ENCODE results near the gene FAM240B.

Gene FAM240B

DNA sequence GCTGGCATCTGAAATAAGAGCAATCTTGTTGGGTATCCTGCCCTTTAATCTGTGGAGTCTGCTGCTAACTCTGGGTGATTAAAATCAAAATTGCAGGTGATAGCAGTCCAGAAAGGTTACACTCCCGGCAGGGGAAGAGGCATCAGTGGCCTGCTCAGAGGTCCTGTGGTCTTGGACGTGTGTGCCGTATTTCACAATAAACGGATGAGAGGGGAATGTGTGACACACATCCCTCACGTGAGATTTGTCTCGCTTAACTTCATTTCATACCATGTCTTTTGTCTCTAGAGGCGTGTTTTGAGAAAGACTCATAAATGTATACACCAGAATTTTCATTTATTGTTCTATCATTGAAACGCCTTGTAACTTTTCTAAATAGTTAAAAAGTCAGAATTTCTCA, 36.6 kb downstream of the FAM240B start:
- Histone ChIP-seq H3K4me3 (ENCODE audit: insufficient read length, low read depth) (no peak overlapping the region), H3K27me3 (ENCODE audit: insufficient read depth, insufficient read length) (no peaks in the 10 kb centered on the region)

DNA sequence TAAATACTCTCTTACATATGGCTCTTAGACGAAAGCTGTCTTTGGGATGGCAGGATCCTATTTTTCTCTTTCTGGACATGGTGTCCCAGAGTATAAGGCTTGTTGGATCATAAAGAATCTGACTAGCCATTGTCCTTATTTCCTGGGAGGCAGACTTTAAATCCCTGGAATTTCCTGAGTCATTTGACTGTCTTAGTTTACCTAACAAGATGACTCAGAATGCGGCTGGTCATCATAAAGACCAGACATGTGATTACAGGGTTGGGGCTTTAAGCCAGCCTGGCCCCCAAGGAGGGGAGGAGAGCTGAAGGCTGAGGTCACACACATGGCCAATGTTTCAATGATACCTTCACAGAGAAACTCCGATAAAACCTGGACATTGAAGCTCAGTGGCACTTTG, 37.2 kb downstream of the FAM240B start:
- TF ChIP-seq ZNF274 (IDR thresholded peaks at IDR 0.05; ENCODE audit: low read depth, low read length), result no peak
- TF ChIP-seq SUZ12 (IDR thresholded peaks at IDR 0.05; ENCODE audit: extremely low read depth, insufficient read depth, insufficient read length), result no peak
- TF ChIP-seq YY1 (IDR thresholded peaks at IDR 0.05; ENCODE audit: insufficient read depth, insufficient read length), result no peak
- Histone ChIP-seq H3K4me1 (ENCODE audit: insufficient read depth, insufficient read length) (peaks cover 18% of the 10 kb centered on the region), H3K9me3 (ENCODE audit: insufficient read depth, low read length) (no peaks in the 10 kb centered on the region), H3K36me3 (ENCODE audit: insufficient read depth, insufficient read length, low read length) (no peaks in the 10 kb centered on the region), H3K27me3 (ENCODE audit: insufficient read depth, insufficient read length) (no peaks in the 10 kb centered on the region), H3K4me3 (ENCODE audit: insufficient read length, low read depth) (no peak overlapping the region), H3K9ac (ENCODE audit: insufficient read length, low read depth) (no peak overlapping the region)
- peak; percentile 71 for DNase-seq (ENCODE audit: low read depth, low spot score)

More for the DNA sequence above, 36.6 kb downstream of the FAM240B start:
- TF ChIP-seq ZNF274 (IDR thresholded peaks at IDR 0.05; ENCODE audit: low read depth, low read length), result no peak
- no peak for TF ChIP-seq YY1 (IDR thresholded peaks at IDR 0.05; ENCODE audit: insufficient read depth, insufficient read length)
- Histone ChIP-seq H3K4me1 (ENCODE audit: insufficient read depth, insufficient read length) (peaks cover 19% of the 10 kb centered on the region), H3K36me3 (ENCODE audit: insufficient read depth, insufficient read length, low read length) (no peaks in the 10 kb centered on the region), H3K9ac (ENCODE audit: insufficient read length, low read depth) (no peak overlapping the region), H3K9me3 (ENCODE audit: insufficient read depth, low read length) (no peaks in the 10 kb centered on the region)
- no peak for DNase-seq (ENCODE audit: low read depth, low spot score)

- Histone ChIP-seq H3K9ac (ENCODE audit: insufficient read length, low read depth) (no peak overlapping the region), H3K4me3 (ENCODE audit: insufficient read length, low read depth) (no peak overlapping the region), H3K4me1 (ENCODE audit: insufficient read depth, insufficient read length) (peaks cover 11% of the 10 kb centered on the region), H3K9me3 (ENCODE audit: insufficient read depth, low read length) (no peaks in the 10 kb centered on the region), H3K27me3 (ENCODE audit: insufficient read depth, insufficient read length) (no peaks in the 10 kb centered on the region), H3K36me3 (ENCODE audit: insufficient read depth, insufficient read length, low read length) (no peaks in the 10 kb centered on the region)
- TF ChIP-seq YY1 (IDR thresholded peaks at IDR 0.05; ENCODE audit: insufficient read depth, insufficient read length) (no peak), SUZ12 (IDR thresholded peaks at IDR 0.05; ENCODE audit: extremely low read depth, insufficient read depth, insufficient read length) (no peak), ZNF274 (IDR thresholded peaks at IDR 0.05; ENCODE audit: low read depth, low read length) (no peak)
- DNase-seq (ENCODE audit: low read depth, low spot score), result no peak
Observed at GRCh38 chr9:38681747-38682227, 38.1 kb downstream of the FAM240B start.

- Histone ChIP-seq H3K27me3 (ENCODE audit: insufficient read depth, insufficient read length) (no peaks in the 10 kb centered on the region), H3K4me3 (ENCODE audit: insufficient read length, low read depth) (no peak overlapping the region), H3K9me3 (ENCODE audit: insufficient read depth, low read length) (no peaks in the 10 kb centered on the region), H3K4me1 (ENCODE audit: insufficient read depth, insufficient read length) (peaks cover 10% of the 10 kb centered on the region), H3K36me3 (ENCODE audit: insufficient read depth, insufficient read length, low read length) (no peaks in the 10 kb centered on the region), H3K9ac (ENCODE audit: insufficient read length, low read depth) (no peak overlapping the region)
- DNase-seq (ENCODE audit: low read depth, low spot score), result no peak
- TF ChIP-seq ZNF274 (IDR thresholded peaks at IDR 0.05; ENCODE audit: low read depth, low read length) (no peak), SUZ12 (IDR thresholded peaks at IDR 0.05; ENCODE audit: extremely low read depth, insufficient read depth, insufficient read length) (no peak), YY1 (IDR thresholded peaks at IDR 0.05; ENCODE audit: insufficient read depth, insufficient read length) (no peak)
Observed at GRCh38 chr9:38680837-38681445, 39.0 kb downstream of the FAM240B start.

DNA sequence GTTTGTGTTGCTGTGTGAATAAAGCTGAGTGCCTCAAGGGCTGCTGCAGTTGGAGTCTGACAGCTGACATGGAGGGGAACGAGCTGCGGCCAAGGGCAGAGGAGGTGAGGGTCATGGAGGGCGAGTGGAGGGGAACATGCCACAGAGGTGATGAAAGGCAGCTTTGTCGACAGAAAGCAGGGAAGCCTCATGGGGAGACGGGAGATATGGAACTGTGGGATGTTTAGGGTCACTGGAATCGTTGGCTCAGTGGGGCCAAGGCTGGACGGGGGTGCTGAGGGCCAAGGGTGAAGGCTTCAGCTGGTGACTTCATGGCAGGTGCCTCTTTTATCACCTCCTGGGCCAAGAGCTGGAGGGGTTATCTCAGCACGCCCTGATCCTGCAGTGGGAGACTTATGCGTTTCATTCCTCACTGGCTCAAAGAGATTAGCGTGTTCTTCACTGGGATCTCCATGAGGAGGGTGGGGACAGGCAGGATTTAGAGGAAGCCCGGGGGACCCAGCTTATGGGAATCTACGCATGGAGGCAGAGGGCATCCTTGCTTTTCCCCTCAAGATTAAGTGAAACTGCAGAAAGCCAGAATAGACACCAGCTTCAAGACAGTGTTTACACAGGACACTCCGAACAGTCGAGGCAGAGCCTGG, 42.2 kb downstream of the FAM240B start:
- Histone ChIP-seq H3K9me3 (ENCODE audit: insufficient read depth, low read length) (no peaks in the 10 kb centered on the region), H3K36me3 (ENCODE audit: insufficient read depth, insufficient read length, low read length) (no peaks in the 10 kb centered on the region), H3K9ac (ENCODE audit: insufficient read length, low read depth) (no peak overlapping the region), H3K4me1 (ENCODE audit: insufficient read depth, insufficient read length) (peaks cover 8% of the 10 kb centered on the region), H3K27me3 (ENCODE audit: insufficient read depth, insufficient read length) (no peaks in the 10 kb centered on the region), H3K4me3 (ENCODE audit: insufficient read length, low read depth) (no peak overlapping the region)
- no peak for TF ChIP-seq SUZ12 (IDR thresholded peaks at IDR 0.05; ENCODE audit: extremely low read depth, insufficient read depth, insufficient read length)
- no peak for TF ChIP-seq ZNF274 (IDR thresholded peaks at IDR 0.05; ENCODE audit: low read depth, low read length)
- TF ChIP-seq YY1 (IDR thresholded peaks at IDR 0.05; ENCODE audit: insufficient read depth, insufficient read length), result no peak
- DNase-seq (ENCODE audit: low read depth, low spot score), result no peak

- H3K9ac ChIP-seq (ENCODE audit: insufficient read length, low read depth), result no peak overlapping the region
- DNase-seq (ENCODE audit: low read depth, low spot score), result no peak
- H3K36me3 ChIP-seq (ENCODE audit: insufficient read depth, insufficient read length, low read length), result no peaks in the 10 kb centered on the region
- H3K4me3 ChIP-seq (ENCODE audit: insufficient read length, low read depth), result no peak overlapping the region
- no peaks in the 10 kb centered on the region for H3K27me3 ChIP-seq (ENCODE audit: insufficient read depth, insufficient read length)
- peaks cover 8% of the 10 kb centered on the region for H3K4me1 ChIP-seq (ENCODE audit: insufficient read depth, insufficient read length)
- no peak for TF ChIP-seq YY1 (IDR thresholded peaks at IDR 0.05; ENCODE audit: insufficient read depth, insufficient read length)
- no peaks in the 10 kb centered on the region for H3K9me3 ChIP-seq (ENCODE audit: insufficient read depth, low read length)
Observed at GRCh38 chr9:38675831-38676230, 44.1 kb downstream of the FAM240B start.

GRCh38 chr9:38675211-38675610, 44.7 kb downstream of the FAM240B start:
- Histone ChIP-seq H3K9ac (ENCODE audit: insufficient read length, low read depth) (no peak overlapping the region), H3K9me3 (ENCODE audit: insufficient read depth, low read length) (no peaks in the 10 kb centered on the region), H3K4me1 (ENCODE audit: insufficient read depth, insufficient read length) (peaks cover 8% of the 10 kb centered on the region), H3K4me3 (ENCODE audit: insufficient read length, low read depth) (no peak overlapping the region), H3K27me3 (ENCODE audit: insufficient read depth, insufficient read length) (no peaks in the 10 kb centered on the region), H3K36me3 (ENCODE audit: insufficient read depth, insufficient read length, low read length) (no peaks in the 10 kb centered on the region)
- no peak for TF ChIP-seq SUZ12 (IDR thresholded peaks at IDR 0.05; ENCODE audit: extremely low read depth, insufficient read depth, insufficient read length)
- TF ChIP-seq ZNF274 (IDR thresholded peaks at IDR 0.05; ENCODE audit: low read depth, low read length), result no peak
- DNase-seq (ENCODE audit: low read depth, low spot score), result no peak
